ENCODE measurements around the gene TBX2. TPM values are rescaled to one million over a fixed set of nuclear protein-coding genes. Genes with fewer than 3 reads are reported as not detected.
A peak's percentile ranks its signal among the peaks of the same experiment; 100 is the strongest.

TBX2 gene
- polyA plus RNA-seq, 1 donor (not counting 4 experiments of a cell fraction or from before 2014, with no cell fraction given), result not detected

DNA sequence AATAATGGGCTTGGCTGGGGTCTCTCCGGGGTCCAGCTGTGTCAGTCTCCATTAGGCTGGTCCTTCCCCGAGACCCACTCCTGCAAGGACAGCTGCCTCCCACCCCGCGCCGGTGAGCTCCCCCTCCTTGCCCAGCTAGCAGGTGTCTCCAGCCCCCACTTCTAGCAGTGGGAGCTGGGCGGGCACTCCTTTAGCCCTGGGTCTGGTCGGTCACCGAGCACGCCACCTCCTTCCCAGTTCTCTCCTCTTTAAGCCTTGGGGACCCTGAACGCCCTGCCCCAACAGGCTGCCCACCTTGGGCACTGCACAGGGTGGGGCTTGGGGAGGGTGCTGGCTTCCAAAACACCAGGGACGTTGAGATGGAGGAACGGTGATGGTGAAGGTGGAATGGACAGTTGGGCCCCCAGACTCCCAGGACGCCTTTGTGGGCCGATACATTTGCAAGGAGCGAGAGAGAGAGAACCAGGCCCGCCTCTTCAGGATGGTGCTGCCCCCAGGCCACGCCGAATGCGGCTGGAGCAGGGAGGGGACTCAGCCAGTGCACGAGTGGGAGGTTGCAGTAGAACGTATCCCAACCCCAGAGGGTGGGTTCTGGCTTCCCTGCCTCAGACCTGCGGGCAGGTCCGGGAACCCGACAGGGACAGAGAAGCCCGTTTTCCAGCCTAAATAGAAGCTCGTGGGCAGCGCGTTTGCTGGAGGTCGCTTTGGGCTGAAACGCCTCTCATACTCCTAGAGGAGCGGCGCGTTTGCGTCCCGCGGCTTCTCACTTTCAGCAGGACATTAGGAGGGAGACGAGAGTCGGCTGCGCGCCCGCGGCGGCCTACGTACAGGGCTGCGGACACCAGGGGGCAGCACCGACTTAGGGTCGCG lies 10.7 kb downstream of the TBX2 start:
- FAIRE-seq (no peak), DNase-seq (ENCODE audit: low read depth, low spot score) (no peak)
- no peaks in the 10 kb centered on the region for H3K4me1 ChIP-seq (ENCODE audit: control insufficient read depth, extremely low read depth, insufficient read depth, low read length)
- H3K27me3 ChIP-seq (ENCODE audit: control insufficient read depth, extremely low read depth, insufficient read depth, low read length), result peaks cover 41% of the 10 kb centered on the region
- H2AFZ ChIP-seq (ENCODE audit: control insufficient read depth, low read length), result peak overlapping the region; percentile 2
- H3K27ac ChIP-seq (ENCODE audit: control insufficient read depth, insufficient read depth, low read length), result no peak overlapping the region
- H3K4me3 ChIP-seq (ENCODE audit: control insufficient read depth in 2 of 3, extremely low read depth in 1 of 3, insufficient read depth in 2 of 3, low read depth in 1 of 3, low read length in 3 of 3), result no peak overlapping the region
- no peaks in the 10 kb centered on the region for H3K9me3 ChIP-seq (ENCODE audit: control insufficient read depth, low read depth, low read length)
- no peaks in the 10 kb centered on the region for H3K36me3 ChIP-seq (ENCODE audit: control insufficient read depth in 2 of 2, extremely low read depth in 1 of 2, insufficient read depth in 2 of 2, low read length in 2 of 2)
- no peaks in the 10 kb centered on the region for H3K79me2 ChIP-seq (ENCODE audit: control insufficient read depth, insufficient read depth, low read length)
- no peaks in the 10 kb centered on the region for H4K20me1 ChIP-seq (ENCODE audit: control insufficient read depth, extremely low read depth, insufficient read depth, low read length)
- peak overlapping the region; percentile 35 for H3K4me2 ChIP-seq (ENCODE audit: control insufficient read depth, extremely low read depth, insufficient read depth, low read depth, low read length)
- dilution Hi-C loops (cut with MboI; ENCODE audit: extremely low pct_ligation_motif_present, low sequenced_read_pairs), result no loop called here
- H3K9me1 ChIP-seq (ENCODE audit: control insufficient read depth, extremely low read depth, insufficient read depth, low read length), result no peaks in the 10 kb centered on the region
- no peak overlapping the region for H3K9ac ChIP-seq (ENCODE audit: control insufficient read depth, extremely low read depth, insufficient read depth, low read length)
- TF ChIP-seq, protein P1, sequence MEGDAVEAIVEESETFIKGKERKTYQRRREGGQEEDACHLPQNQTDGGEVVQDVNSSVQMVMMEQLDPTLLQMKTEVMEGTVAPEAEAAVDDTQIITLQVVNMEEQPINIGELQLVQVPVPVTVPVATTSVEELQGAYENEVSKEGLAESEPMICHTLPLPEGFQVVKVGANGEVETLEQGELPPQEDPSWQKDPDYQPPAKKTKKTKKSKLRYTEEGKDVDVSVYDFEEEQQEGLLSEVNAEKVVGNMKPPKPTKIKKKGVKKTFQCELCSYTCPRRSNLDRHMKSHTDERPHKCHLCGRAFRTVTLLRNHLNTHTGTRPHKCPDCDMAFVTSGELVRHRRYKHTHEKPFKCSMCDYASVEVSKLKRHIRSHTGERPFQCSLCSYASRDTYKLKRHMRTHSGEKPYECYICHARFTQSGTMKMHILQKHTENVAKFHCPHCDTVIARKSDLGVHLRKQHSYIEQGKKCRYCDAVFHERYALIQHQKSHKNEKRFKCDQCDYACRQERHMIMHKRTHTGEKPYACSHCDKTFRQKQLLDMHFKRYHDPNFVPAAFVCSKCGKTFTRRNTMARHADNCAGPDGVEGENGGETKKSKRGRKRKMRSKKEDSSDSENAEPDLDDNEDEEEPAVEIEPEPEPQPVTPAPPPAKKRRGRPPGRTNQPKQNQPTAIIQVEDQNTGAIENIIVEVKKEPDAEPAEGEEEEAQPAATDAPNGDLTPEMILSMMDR (optimal IDR thresholded peaks at IDR 0.05 in 1 of 3, IDR thresholded peaks at IDR 0.05 in 1 of 3, conservative IDR thresholded peaks at IDR 0.05 in 1 of 3; ENCODE audit: extremely low read depth in 1 of 3, insufficient read depth in 2 of 3, low read length in 3 of 3), result peak; percentile 31 to 82 (median 56)
- peak; percentile 51 for TF ChIP-seq EZH2 (IDR thresholded peaks at IDR 0.05; ENCODE audit: low read length)

DNA sequence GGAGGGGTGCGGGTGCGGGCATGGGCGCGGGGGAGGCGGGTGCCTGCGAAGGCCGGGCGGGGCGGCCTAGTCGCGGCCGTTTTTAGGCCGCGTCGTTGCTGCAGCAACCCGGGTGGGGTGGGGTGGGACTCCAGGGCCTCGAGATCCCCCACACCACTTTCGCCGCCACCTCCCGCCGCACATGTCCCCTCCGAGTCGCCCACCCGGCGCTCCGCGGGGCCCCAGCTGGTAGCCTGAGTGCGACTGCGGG lies 11.3 kb downstream of the TBX2 start:
- no peak for FAIRE-seq
- peak overlapping the region; percentile 54 for H3K9ac ChIP-seq (ENCODE audit: control insufficient read depth, extremely low read depth, insufficient read depth, low read length)

More for the DNA sequence above, 11.3 kb downstream of the TBX2 start:
- dilution Hi-C loops (cut with MboI; ENCODE audit: extremely low pct_ligation_motif_present, low sequenced_read_pairs), result no loop called here
- Histone ChIP-seq H3K4me3 (ENCODE audit: control insufficient read depth in 2 of 3, extremely low read depth in 1 of 3, insufficient read depth in 2 of 3, low read depth in 1 of 3, low read length in 3 of 3) (no peak overlapping the region), H3K79me2 (ENCODE audit: control insufficient read depth, insufficient read depth, low read length) (no peaks in the 10 kb centered on the region), H4K20me1 (ENCODE audit: control insufficient read depth, extremely low read depth, insufficient read depth, low read length) (no peaks in the 10 kb centered on the region), H2AFZ (ENCODE audit: control insufficient read depth, low read length) (peak overlapping the region; percentile 80), H3K27ac (ENCODE audit: control insufficient read depth, insufficient read depth, low read length) (no peak overlapping the region), H3K9me1 (ENCODE audit: control insufficient read depth, extremely low read depth, insufficient read depth, low read length) (no peaks in the 10 kb centered on the region), H3K4me1 (ENCODE audit: control insufficient read depth, extremely low read depth, insufficient read depth, low read length) (no peaks in the 10 kb centered on the region), H3K9me3 (ENCODE audit: control insufficient read depth, low read depth, low read length) (no peaks in the 10 kb centered on the region), H3K36me3 (ENCODE audit: control insufficient read depth in 2 of 2, extremely low read depth in 1 of 2, insufficient read depth in 2 of 2, low read length in 2 of 2) (no peaks in the 10 kb centered on the region), H3K27me3 (ENCODE audit: control insufficient read depth, extremely low read depth, insufficient read depth, low read length) (peaks cover 36% of the 10 kb centered on the region), H3K4me2 (ENCODE audit: control insufficient read depth, extremely low read depth, insufficient read depth, low read depth, low read length) (peak overlapping the region; percentile 74)
- TF ChIP-seq EZH2 (IDR thresholded peaks at IDR 0.05; ENCODE audit: low read length), result no peak
- TF ChIP-seq, protein P1 (optimal IDR thresholded peaks at IDR 0.05 in 1 of 3, IDR thresholded peaks at IDR 0.05 in 1 of 3, conservative IDR thresholded peaks at IDR 0.05 in 1 of 3; ENCODE audit: extremely low read depth in 1 of 3, insufficient read depth in 2 of 3, low read length in 3 of 3), result no peak
- DNase-seq (ENCODE audit: low read depth, low spot score), result no peak

Data from keratinocyte (primary cell).